Tibial nerve (tissue), 4 donors: ENCODE measurements around the gene NDFIP1. TPM values are rescaled to one million over a fixed set of nuclear protein-coding genes. Genes with fewer than 3 reads are reported as not detected.
A peak's percentile ranks its signal among the peaks of the same experiment; 100 is the strongest.
"Not testable (repeated sequence)": the region's sequence is repeated elsewhere in the genome, so short reads cannot be mapped to it uniquely, and the experiment has no call there.

ENCODE experiments used
- DNase-seq, 2 donors: peaks; one replicate each; pipeline ENCODE4 v3.0.0-alpha.2; 2019; ENCODE audit warnings: low spot score in 2 of 2
- H3K27ac ChIP-seq, 4 donors: fragments of 200-600 bp; sonication (generic) in 3 of 4; one replicate each; pipeline ENCODE4 v1.5.1; 2017 to 2019; ENCODE audit warnings: mild to moderate bottlenecking in 1 of 4
- H3K27me3 ChIP-seq, 2 donors: fragments of 200-600 bp; sonication (generic) in 1 of 2; one replicate each; pipeline versions ENCODE4 v1.5.1 to v1.6.0; 2017 to 2019
- H3K36me3 ChIP-seq, 3 donors: fragments of 200-600 bp; sonication (generic); one replicate each; pipeline ENCODE4 v1.5.1; 2018 to 2019
- H3K4me1 ChIP-seq, 4 donors: fragments of 200-600 bp; sonication (generic) in 3 of 4; one replicate each; pipeline ENCODE4 v1.5.1; 2017 to 2019
- H3K4me3 ChIP-seq, 4 donors: fragments of 200-600 bp; sonication (generic) in 3 of 4; one replicate each; pipeline ENCODE4 v1.5.1; 2017 to 2019; ENCODE audit warnings: mild to moderate bottlenecking in 1 of 4, moderate library complexity in 1 of 4
- H3K9me3 ChIP-seq, 4 donors: fragments of 200-600 bp; sonication (generic) in 3 of 4; one replicate each; pipeline ENCODE4 v1.5.1; 2017 to 2019
- CTCF ChIP-seq, 5 experiments: fragments of 200-600 bp in 3 of 5; fragments of 450-650 bp in 2 of 5; sonication (generic) in 3 of 5; IDR thresholded peaks; one replicate each; pipeline ENCODE4 v1.5.1; 2016 to 2019; ENCODE audit warnings: antibody characterized with exemption in 5 of 5, mild to moderate bottlenecking in 3 of 5, moderate library complexity in 2 of 5
- EP300 ChIP-seq, 2 donors: sonication (generic); formaldehyde crosslinking; IDR thresholded peaks; one replicate each; pipeline ENCODE4 v1.6.1; 2017; ENCODE audit warnings: antibody characterized with exemption in 2 of 2, mild to moderate bottlenecking in 1 of 2
- POLR2A ChIP-seq, 2 donors: fragments of 450-650 bp; IDR thresholded peaks; one replicate each; pipeline ENCODE4 v1.6.1; 2017; ENCODE audit warnings: antibody characterized with exemption in 2 of 2, mild to moderate bottlenecking in 2 of 2, moderate library complexity in 2 of 2
- WGBS, 2 donors: methylation state at CpG; one replicate each; pipeline ENCODE4 v1.1.5; 2018; 5-methylcytosine and 5-hydroxymethylcytosine counted together
- total RNA-seq, 4 donors: library from RNA; depleted of rRNA; stranded (reverse); fragments of >200 nt; gene quantifications; one replicate each; pipeline ENCODE4 v1.1.0, GENCODE V29; 2016

Gene NDFIP1
- total RNA-seq, 4 donors from 2014 or later, result 96.1 to 172 (median 107) TPM

DNA sequence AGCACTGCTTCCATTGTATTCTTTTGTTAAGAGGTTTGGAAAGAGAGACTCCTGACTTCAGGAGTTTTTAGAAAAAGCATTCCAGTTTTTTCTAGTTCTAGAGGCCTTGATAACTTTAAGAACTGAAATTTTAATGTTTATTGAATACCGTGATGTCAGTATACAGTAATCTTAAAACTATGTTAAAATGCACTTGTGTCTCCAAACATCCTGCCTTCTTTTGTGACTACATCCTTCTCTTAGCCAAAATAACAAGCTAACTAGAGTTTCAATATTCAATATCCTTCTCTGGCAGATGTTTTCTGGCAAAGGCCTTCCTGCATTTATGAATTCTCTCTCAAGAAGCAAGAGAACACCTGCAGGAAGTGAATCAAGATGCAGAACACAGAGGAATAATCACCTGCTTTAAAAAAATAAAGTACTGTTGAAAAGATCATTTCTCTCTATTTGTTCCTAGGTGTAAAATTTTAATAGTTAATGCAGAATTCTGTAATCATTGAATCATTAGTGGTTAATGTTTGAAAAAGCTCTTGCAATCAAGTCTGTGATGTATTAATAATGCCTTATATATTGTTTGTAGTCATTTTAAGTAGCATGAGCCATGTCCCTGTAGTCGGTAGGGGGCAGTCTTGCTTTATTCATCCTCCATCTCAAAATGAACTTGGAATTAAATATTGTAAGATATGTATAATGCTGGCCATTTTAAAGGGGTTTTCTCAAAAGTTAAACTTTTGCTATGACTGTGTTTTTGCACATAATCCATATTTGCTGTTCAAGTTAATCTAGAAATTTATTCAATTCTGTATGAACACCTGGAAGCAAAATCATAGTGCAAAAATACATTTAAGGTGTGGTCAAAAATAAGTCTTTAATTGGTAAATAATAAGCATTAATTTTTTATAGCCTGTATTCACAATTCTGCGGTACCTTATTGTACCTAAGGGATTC, 43.1 kb downstream of the NDFIP1 start:
- H3K27me3 ChIP-seq, result no peaks in the 10 kb centered on the region
- peak; percentile 25 to 82 for DNase-seq
- peaks cover 0 to 6% (median 0%) of the 10 kb centered on the region in 4 donors for H3K4me1 ChIP-seq
- H3K4me3 ChIP-seq, result no peak overlapping the region
- no peaks in the 10 kb centered on the region for H3K9me3 ChIP-seq
- H3K27ac ChIP-seq, result no peak overlapping the region
- H3K36me3 ChIP-seq, result peaks cover 0 to 40% (median 5%) of the 10 kb centered on the region in 3 donors
- TF ChIP-seq POLR2A (IDR thresholded peaks at IDR 0.05) (no peak), CTCF (IDR thresholded peaks at IDR 0.05) (peak; percentile 73 to 85 (median 77))
- 38 to 46% methylated on average over 3 of the region's 3 CpGs for WGBS, 2 donors

DNA sequence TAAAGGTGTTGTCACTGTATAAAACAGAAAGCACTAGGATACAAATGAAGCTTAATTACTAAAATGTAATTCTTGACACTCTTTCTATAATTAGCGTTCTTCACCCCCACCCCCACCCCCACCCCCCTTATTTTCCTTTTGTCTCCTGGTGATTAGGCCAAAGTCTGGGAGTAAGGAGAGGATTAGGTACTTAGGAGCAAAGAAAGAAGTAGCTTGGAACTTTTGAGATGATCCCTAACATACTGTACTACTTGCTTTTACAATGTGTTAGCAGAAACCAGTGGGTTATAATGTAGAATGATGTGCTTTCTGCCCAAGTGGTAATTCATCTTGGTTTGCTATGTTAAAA, 43.8 kb downstream of the NDFIP1 start:
- Histone ChIP-seq H3K4me3 (no peak overlapping the region), H3K36me3 (peaks cover 0 to 34% (median 1%) of the 10 kb centered on the region in 3 donors), H3K27ac (no peak overlapping the region), H3K27me3 (no peaks in the 10 kb centered on the region), H3K9me3 (no peaks in the 10 kb centered on the region), H3K4me1 (peaks cover 0 to 6% (median 0%) of the 10 kb centered on the region in 4 donors)
- TF ChIP-seq EP300 (IDR thresholded peaks at IDR 0.05) (no peak), POLR2A (IDR thresholded peaks at IDR 0.05) (no peak), CTCF (IDR thresholded peaks at IDR 0.05) (no peak)
- no peak for DNase-seq
- WGBS, 2 donors, result 79 to 86% methylated on average over 1 of the region's 1 CpG

DNA sequence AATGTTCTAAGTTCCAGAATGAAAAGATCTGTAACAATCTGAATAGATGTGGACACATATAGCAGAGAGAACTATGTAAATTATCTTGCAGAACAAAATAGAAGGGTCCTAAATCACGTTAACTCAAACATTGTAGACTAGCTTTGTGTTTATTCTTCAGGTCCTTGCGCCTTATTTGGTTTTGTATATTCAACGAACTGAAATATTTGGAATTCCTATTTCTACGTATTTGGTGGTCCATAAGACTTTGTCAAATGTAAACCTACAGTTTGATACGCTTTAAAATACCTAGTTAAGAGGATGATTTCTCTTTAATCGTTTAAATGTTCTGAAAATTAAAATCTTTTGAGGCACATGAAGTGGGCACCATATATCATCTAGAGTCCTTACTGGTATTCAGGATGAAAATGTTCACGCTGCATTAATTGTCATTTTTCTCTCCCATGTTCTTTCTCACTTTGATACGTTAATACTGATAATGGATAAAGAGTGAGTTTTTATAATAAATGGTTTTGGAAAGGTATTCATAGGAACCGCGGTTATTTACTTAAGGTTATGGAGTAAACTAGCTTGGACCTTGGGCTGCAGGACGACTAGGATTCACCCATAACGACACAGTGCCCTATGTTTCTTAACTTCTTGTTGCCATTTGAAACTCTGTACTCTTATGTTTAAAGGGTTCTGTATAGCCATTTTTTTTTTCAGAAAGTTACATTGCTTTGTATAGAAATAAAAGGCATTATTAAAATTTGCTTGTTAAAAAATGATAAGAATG, 45.3 kb downstream of the NDFIP1 start:
- 83 to 87% methylated on average over 12 of the region's 12 CpGs for WGBS, 2 donors
- TF ChIP-seq CTCF (IDR thresholded peaks at IDR 0.05), result no peak
- no peak for TF ChIP-seq POLR2A (IDR thresholded peaks at IDR 0.05)
- TF ChIP-seq EP300 (IDR thresholded peaks at IDR 0.05), result no peak
- Histone ChIP-seq H3K36me3 (peaks cover 0 to 25% (median 0%) of the 10 kb centered on the region in 3 donors), H3K9me3 (no peaks in the 10 kb centered on the region), H3K4me1 (peaks cover 0 to 8% (median 0%) of the 10 kb centered on the region in 4 donors), H3K27ac (no peak overlapping the region), H3K27me3 (no peaks in the 10 kb centered on the region), H3K4me3 (no peak overlapping the region)
- no peak for DNase-seq

DNA sequence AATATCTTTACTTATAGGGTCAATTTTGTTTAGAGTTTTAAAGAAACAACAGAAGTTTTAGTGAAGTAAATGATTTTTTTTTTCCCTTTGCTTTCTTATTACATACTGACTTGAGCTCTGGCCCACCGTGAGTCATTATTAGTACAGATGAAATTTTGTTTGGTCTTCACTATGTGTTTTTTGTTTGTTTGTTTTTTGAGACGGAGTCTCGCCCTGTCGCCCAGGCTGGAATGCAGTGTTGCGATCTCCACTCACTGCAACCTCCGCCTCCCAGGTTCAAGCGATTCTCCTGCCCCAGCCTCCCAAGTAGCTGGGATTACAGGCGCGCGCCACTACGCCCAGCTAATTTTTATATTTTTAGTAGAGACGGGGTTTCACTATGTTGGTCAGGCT, 45.9 kb downstream of the NDFIP1 start:
- not testable (repeated sequence) for DNase-seq
- WGBS, 2 donors, result 93 to 94% methylated on average over 12 of the region's 12 CpGs

DNA sequence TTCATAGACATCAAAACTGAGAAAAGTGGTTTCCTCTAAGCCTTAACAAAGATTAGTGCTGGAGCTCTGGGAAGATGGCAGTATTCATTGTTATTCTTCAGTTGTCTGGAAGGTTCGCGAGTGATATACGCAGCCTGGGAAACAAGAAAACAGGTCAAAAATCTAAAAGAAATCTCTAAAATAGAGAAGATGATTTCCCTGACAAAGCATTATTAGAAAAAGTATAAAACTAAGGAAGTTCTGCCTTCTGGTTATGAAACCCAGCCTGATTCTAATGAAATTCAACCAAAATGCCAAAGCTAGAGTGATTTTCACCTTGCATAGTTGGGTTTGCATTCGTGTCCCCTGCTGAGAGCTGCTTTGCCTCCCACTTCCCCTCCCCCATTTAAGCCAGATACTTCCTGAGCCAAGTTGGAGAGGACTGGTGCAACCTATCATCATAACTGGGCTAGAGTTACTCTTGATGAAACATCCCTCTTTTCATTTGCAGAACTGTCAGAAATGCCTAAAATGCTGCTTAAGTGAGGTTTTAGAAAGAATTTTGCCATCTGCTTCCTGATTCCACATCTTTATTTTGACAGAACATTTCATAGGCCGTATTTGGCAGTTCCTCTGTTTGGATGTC, 48.4 kb downstream of the NDFIP1 start:
- DNase-seq, result no peak
- Histone ChIP-seq H3K4me1 (peaks cover 0 to 18% (median 0%) of the 10 kb centered on the region in 4 donors), H3K9me3 (no peaks in the 10 kb centered on the region), H3K27me3 (no peaks in the 10 kb centered on the region), H3K27ac (peak overlapping the region in 1 of 4 donors; percentile 3), H3K4me3 (no peak overlapping the region), H3K36me3 (peaks cover 0 to 16% (median 0%) of the 10 kb centered on the region in 3 donors)
- 64 to 67% methylated on average over 5 of the region's 5 CpGs for WGBS, 2 donors
- TF ChIP-seq CTCF (IDR thresholded peaks at IDR 0.05) (no peak), EP300 (IDR thresholded peaks at IDR 0.05) (peak in 1 of 2 donors; percentile 29)

More for the DNA sequence above, 45.9 kb downstream of the NDFIP1 start:
- H3K27ac ChIP-seq, H3K4me3 ChIP-seq, H3K9me3 ChIP-seq, H3K27me3 ChIP-seq: not testable (repeated sequence)
- Histone ChIP-seq H3K4me1 (peaks cover 0 to 14% (median 0%) of the 10 kb centered on the region in 4 donors), H3K36me3 (peaks cover 0 to 22% (median 0%) of the 10 kb centered on the region in 3 donors)
